Stimulated activated CD4-positive, alpha-beta T cell treated with anti-CD3 and anti-CD28 coated beads, TNF-alpha, amount 100 ng/mL, for 48 hours (primary cell): ENCODE results near the gene OSBPL5.

Experiments
- DNase-seq, 3 donors: peaks; one replicate each; pipeline ENCODE4 v3.0.0-alpha.2; 2020; ENCODE audit warnings: low read depth in 3 of 3

Gene OSBPL5

DNA sequence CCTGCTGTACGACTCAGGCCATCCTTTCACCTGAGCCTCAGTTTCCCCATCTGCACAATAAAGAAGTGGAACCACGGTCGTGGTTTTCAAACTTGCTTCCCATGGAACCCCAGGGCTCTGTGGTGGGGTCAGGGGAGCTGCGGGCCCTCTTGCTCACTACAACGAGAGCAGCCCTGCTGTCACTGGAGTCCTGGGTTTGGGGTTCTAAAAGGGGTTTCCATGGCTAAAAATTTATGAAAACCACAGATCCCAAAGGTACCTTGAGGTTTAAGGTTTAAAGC is 62.5 kb downstream of the OSBPL5 start:
- no peak for DNase-seq

DNA sequence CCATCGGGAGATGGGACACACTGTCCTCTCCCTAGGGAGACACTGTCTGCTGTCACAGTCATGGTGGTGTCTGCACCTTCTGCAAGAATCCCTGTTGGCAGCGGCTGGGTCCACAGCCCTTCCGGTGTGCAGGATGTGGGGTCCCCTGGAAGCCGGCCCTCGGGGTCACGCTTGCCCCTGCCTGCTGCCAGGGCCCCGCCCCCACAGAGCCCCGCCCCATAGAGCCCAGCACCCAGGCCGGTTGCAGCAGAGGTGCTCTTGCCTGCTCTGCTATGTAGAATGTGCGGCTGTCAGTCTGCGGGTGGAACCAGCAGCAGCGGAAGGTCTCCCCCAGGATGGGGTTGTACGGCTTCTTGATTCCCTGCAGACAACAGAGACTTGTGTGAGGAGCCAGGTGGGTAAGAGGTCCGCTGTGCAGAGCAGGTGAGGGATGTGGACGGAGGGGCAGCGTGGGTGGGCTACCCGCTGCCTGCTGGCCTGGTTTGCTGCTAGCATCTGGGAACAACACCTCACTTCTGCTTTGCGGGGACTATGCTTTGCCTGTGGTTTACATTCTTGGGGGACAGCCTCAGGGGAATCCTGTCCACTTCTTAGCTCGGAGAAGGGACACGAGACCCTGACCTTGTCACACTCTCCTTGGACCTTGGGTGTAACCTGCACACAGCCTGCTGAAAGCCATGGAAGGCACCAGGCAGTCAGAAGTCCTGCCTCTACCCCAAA is 63.0 kb downstream of the OSBPL5 start:
- DNase-seq, result no peak

DNA sequence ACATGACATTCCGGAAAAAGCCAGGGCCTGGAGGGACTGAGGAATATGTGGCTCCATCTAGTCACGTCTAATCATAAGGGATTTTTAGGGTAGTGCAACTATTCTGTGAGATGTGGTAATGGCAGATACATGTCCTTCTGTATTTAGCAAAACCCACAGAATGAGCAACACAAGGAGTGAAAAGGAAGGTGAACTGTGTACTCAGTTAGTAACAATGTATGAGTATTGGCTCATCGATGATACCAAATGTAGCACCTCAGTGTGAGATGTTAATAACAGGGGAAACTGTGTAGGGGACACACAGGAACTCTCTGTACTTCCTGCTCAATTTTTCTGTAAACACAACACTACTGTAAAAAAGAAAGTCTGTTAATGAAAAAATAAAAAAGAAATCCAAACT is 65.9 kb downstream of the OSBPL5 start:
- DNase-seq, result no peak

DNA sequence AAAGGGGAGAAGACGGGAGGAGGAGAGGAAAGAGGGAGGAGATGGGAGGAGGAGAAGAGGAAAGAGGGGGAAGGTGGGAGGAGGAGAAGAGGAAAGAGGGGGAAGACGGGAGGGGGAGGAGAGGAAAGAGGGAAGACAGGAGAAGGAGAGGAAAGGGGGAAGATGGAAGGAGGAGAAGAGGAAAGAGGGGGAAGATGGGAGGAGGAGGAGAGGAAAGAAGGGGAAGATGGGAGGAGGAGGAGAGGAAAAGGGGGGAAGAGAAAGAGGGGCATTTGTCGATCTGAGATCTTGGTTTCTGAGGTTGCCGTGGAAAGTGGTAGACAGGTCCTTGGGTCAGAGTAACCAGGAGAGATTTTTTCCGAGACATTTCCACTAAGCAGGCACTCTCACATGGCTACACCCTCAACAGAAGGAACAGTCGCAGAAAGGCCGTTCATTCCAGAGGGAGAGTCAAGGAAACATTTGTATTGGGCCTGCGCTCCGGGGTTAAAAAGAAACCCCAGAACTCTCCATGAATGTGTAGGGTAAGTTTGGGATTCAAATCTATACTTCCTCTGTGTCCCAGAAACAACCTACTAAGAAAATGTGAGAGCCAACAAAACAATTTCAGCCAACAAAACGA is 68.1 kb downstream of the OSBPL5 start:
- no peak for DNase-seq

DNA sequence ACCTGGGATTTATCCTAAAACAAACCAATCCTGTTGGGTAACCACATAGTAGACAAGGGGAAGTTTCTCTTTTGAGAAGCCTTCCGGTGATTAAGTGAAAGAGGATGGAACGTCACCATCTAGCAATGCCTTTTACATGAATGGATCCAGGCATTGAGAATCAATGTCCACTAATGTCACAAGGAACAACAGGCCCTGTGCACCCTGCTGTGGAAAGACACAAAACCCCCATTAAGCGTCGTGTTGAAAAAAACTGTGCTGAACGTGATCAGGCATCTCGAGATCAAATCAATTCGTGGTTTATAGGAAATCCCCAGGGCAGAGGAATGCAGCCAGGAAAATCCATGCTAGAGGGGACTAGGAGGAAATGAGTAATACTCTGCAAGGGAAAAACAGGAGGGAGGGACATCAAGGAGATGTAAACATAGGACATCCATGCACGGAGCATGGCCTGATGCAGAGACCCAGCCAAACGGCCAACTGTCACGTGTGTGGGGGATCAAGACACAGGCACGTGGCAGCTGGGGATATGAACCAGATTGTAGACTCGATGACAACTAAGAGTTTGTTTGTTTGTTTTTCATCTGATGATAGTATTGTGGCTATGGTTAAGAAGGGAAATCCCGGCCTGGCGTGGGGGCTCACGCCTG is 69.3 kb downstream of the OSBPL5 start:
- no peak for DNase-seq

DNA sequence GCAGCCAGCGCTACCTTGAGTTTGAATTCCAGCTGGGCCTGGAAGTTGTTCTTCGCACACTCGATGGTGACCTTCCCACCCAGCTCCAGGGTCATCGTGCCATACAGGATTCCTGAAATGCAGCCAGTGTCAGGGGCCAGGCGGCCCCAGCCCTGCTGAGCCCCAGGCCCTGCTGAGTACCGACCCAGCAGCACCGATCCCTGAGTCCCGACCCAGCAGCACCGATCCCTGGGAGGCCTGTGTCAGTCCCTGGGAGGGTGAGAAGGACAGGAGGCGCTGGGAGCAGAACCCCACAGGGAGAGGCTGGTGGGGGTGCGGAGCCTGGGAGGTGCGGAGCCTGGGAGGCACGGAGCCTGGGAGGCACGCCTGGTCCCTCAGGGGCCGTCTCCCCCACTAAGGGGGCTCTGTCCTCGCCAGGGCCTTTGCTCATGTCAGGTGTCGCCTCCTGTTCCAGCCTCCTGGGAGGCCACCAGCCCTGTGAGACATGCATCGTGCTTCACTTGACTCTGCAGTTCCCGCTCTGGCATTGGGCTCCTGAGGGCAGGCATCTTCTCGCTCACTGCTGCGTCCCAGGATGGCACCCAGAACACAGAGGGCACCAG is 70.8 kb downstream of the OSBPL5 start:
- DNase-seq, result no peak

DNA sequence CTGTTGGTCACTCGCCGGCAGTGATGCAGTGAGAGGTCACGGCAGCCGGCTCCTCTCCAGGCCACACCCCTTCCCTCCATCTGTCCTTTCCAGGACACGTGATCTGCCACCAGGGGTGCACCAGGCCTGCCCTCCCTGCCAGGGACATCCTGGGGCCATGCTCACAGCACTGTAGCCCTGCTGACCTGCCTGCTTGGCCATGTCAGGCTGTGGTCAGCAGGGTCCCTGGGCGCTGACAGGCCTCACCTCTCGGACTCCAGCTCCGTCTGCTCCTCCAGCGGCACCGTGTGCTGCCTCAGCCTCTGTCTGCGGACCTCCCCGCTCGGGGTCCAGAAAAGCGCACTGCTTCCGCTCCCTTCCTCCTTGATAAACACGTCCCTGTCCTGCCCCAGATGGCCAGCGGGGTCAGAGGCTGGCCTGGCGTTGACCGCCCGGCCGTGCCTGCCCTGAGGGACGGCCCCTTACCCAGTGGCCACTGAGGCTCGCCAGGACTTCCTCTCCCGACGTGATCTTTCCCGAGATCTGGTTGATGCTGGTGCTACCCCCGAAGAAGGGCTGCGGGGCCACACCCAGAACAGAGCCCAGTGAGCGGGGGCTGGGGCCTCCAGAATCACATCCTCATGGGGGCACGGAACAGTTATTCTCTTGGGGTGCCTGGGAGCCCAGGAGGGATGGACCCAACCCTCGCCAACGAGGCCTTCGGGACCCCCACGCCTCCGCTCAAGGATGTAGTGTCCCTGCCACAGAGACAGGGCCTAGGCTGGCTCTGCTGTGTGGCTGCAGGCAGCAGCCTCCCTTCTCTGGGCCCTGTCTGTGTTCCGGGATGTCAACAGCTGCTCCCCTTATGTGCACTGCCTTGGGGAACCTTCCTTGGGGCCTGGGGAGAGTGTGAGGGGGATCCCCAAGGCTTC is 71.6 kb downstream of the OSBPL5 start:
- no peak for DNase-seq

DNA sequence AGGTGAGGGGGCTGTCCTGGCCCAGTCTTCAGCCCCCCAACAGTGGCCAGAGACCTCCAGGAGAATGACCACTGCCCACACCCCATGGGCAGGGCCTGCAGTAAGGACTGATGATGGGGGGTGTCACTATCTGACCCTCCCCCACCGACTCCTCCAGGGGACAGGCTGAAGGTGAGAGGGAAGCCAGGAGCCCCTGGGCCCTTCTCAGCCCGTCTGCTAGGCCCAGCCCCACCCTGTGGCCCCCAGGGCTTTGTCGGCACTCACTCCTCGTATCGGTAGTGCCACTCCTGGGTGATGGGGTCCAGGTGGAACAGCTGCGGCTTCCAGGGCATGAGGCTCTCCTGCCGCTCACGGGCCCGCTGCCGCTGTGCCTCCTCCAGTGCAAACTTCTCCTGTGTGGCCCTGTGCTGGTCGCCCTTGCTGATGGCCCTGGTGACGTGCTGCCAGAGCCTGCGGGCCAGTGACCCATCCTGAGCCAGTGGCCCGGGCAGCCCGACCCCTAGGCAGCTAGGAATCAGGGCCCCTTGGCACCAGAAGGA is 72.4 kb downstream of the OSBPL5 start:
- no peak for DNase-seq

DNA sequence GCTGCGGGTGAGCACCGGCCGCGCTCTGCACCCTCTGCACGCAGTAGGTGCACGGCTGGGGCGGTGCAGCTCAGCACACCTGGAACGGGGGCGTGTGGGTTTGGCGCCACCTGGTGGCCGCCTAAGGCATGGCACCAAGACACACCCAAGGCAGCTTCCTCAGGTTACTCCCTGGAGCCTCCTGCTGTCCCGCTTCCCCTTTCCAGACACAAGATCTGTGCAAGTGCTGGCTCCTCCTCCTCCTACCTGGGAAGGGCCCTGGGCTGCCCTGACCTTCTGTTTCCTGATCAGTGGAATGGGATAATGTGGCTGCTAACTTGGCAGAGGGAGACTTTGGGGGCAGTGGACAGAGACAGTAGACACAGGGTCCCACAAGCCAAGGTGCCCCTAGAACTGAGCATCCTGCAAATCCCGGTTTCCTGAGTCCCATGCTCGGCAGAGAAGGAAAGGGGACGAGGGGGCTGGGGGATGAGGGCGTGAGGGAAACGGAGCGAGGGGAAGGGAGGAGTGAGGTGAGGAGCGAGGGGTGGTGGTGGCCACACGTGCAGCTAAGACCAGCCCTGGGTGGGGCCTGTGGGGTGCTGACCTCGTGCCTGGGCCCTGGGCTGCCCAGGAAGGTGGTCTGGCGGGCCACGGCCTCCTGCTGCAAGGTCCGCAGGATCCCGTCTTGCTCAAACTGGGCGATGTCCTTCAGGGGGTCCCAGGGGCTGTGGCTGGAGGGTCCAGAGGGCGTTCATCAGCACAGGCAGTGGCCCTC is 73.1 kb downstream of the OSBPL5 start:
- peak; percentile 48 to 52 (median 50) for DNase-seq

DNA sequence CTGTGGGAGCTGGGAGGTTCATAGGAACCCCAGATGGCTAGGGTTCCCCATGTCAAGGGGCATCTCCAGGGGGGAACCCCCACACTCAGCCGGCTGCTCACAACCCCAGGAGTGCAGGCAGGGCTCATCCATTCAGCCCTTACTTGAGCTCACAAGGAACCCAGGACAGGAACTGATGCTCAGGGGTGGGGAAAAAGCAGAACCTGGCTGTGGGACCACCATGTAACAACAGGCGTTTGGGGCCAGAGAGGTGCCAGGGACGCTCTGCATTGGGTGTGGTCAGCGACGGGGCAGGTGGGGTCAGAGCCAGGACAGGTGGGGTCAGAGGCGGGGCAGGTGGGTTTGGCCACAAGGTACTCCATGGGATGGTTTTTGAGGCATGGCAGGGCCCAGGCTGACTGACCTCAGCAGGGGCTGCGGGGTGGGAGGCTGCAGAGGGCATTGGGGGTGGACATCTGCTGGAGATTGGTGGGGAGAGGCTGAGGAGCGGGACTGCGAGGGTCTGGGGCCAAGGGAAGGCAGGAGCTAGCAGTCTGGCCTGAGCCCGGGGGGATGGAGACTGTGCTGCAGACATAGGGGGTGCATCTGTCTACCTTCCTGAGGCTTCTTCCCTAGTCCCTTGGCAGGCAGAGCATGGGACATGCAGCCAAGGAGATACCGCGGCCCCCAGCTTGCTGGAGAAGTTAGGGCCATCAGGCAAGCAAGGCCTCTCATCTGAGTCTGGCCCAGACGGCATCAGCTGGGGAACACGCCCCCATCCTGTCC is 73.8 kb downstream of the OSBPL5 start:
- no peak for DNase-seq

DNA sequence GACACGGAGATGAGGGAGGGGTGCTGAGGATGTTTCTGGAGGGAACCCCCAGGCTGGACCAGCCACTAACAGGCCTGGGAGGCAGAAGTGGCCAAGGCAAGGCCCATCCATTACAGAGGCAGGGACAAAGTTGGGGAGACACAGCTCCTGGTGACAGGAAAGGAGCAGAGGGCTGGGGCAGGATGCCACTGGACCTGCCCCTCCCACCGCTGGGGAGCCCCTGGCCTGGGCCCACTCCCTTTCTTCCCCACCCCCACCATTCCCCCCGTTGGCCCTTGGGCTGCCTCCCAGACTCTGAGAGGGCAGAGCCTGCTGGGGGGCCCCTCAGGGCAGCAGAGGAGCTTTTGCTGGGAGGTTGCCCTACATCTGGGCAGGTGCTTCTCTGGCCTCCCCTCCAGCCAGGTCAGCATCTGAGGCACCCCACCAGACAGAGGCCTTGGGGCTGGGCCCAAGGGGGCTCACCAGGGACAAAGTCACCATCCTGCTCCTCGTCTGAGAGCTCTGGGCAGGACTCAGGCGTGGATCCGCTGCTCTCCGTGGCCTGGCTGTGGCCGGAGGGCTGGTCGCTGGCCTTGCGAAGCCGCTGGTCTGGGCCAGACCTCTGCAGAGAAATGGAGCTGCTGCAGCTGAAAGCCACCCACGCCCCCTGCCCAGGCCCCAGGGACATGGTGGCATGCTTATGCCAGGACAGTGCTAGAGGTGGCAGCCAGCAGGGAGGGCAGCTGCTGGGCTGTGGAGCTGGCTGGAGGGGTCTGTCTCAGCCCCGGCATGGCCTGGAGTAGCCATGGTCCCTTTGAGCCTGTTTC is 74.8 kb downstream of the OSBPL5 start:
- DNase-seq, result no peak

DNA sequence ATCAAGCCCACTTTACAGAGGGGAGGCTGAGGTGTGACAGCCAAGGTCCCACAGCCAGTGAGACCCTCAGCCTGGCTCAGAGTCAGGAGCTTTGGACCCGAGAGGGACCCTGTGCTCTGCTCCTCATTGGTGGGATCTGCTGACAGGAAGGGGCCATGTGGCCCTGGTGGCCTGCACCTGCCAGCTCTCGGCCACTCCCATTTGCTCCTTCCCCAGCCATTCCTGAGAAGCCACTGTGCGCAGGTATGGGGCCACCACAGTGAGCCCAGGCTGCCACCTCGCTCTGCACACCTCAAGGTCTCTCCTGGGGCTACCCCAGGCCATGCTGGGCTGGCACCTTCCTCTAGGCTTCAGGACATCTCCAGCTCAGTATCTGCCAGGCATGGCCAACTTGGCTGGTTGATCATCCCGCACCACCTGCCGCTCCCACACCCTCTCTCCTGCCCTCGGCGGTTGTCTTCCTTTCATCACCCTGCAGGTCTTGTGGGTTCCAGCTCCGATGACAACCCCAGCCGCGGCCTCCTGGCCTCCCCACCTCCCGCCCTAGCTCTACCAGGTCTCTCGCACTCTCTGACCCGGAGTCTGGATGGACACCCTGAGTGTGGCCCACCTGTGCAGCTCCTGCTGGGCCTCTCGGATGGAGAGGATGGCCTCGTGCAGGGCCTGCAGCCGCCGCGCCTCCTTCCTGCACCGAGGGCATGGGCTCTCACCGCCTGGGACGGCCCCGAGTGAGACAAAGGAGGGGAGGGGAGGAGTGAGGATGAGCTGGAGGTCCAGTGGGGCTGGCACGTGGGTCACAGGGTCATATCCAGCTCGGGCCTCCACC is 75.7 kb downstream of the OSBPL5 start:
- DNase-seq, result no peak

DNA sequence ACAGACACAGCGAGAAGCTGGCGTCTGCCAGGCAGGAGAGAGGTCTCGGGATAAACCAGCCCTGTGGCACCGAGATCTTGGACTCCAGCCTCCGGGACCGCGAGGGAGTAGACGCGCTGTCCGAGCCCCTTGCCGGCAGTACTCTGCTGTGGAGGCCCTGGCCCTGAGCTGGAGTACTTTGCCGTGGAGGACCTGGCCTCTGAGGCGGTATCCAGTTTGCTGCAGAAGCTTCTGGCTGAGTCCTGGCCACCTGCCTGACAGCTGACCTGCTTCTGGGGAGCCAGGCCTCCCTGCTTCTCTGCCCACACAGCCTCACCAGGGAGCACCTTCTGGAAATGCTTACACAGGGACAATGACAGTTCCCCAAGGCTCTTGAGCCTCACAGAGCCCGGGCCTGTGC is 76.3 kb downstream of the OSBPL5 start:
- no peak for DNase-seq

DNA sequence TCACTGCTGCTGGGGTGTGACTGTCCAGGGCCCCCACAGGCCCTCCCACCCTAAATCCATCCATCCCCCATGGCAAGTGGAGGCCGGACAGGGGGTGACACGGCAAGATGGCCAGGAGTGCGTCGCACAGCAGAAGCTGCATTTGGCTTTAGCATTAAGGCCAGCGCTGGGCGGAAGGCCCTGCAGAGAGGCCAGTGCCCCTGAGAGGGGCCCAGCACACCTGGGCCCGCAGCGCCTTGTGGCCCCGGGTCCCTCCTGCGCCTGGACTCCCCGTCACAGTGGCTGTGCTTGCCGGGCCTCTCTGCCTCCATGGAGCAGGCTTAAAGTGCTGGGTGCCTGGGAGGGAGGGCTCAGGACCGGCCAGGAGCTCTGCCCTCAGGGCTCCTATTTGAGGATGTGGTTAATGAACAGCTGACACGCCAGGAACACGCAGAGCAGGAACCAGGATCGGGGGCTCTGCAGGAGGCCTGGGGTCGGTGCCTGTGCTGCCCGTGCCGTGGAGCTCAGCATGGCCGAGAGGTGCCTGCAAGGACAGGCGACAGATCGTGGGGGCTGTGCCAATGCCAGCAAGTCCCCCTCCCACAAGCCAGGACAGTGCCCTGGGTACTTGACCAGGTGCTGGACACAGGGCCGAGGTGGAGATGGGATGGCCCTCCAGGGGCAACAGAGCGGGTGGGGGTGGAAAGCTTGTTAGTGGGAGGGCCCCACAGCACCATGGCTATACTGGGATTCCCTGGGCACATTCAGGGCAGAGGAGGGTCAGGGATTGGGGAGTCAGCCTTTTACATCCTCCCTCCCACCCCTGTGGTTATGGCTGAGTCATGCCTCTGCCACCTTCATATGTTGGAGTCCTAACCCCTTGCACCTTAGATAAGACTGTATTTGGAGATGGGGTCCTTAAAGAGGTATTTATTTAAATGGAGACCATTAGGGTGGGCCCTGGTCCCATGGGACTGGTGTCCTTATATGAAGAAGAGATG is 77.0 kb downstream of the OSBPL5 start:
- DNase-seq, result no peak

DNA sequence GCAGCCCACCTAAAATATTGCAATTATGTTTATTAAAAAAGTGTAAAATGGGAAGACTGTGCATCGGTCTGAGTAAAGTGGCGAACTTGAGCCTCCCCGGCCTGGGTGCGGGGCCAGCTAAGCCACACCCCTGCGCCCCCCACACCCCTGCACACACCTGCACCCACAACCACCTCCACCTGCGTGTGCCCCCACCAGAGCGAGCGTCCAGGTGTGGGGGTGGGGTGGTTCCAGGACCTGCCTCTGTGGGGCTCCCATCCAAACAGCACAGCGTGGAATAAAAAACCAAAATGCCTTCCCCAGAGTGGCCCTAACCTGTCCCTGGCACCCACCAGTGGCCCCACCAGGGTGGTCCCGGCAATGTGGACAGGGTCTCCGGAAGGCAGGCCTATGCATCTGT is 77.7 kb downstream of the OSBPL5 start:
- no peak for DNase-seq

DNA sequence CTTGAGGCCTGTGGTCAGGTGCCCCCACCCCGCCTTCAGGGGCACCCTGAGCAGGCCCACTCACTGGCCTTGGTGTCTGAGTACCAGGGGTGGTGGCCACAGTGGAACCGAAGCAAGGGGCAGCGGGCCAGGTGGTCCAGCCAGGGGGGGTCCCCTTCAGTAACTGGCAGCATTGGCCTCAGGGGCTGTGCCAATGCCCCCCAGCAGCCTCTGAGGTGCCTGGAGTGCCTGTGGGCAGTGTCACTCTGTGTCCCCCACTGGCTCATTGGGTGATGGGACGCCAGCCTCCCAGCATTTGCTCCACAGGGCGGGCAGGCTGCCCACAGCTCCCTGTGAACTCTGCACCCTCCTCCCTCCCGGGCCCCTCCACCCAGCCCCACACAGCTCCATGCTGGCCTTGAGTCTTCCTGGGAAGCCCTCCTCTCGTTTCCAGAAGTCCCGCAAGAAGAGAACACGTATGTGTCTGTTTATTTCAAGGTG is 78.4 kb downstream of the OSBPL5 start:
- no peak for DNase-seq

DNA sequence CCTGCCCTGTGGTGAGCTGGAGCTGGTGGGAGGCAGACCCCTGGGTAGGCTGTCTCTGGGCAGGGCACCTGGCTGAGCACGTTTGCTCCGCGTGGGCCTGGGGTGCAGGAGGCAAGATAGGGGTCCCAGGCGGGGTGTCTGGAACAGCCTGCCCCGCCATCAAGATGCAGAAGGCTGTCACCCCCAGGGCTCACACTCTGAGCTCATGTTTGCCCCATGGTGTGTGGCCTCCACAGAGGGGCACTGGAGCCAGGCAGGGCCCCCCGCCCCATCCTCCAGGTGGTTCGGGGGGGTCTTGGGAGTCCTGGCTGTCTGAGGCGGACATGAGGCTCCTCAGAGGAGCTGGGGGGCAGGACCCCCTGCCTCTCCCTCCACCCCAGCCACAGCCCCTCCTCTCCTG is 79.0 kb downstream of the OSBPL5 start:
- DNase-seq, result no peak
